ENCODE measurements around the gene DOHH. TPM values are rescaled to one million over a fixed set of nuclear protein-coding genes. Genes with fewer than 3 reads are reported as not detected.

DOHH gene
- total RNA-seq, 2 experiments from 2014 or later, result 9.2 to 12.6 TPM

- H3K36me3 Mint-ChIP-seq (ENCODE audit: low read depth), result peaks cover 16% of the 10 kb centered on the region
- no peaks in the 10 kb centered on the region for H3K27me3 Mint-ChIP-seq
- ChIA-PET POLR2A (no interaction called here), CTCF (no interaction called here)
- DNase-seq, result no peak
- H3K4me3 Mint-ChIP-seq, result no peak overlapping the region
- peaks cover 5% of the 10 kb centered on the region for H3K4me1 Mint-ChIP-seq
- H3K27ac Mint-ChIP-seq, result no peak overlapping the region
- no peaks in the 10 kb centered on the region for H3K9me3 Mint-ChIP-seq
Observed at GRCh38 chr19:3522421-3523360, 22.2 kb upstream of the DOHH start.

GRCh38 chr19:3521104-3521445 is 20.6 kb upstream of the DOHH start:
- POLR2A ChIA-PET, result no interaction called here
- Mint-ChIP-seq H3K36me3 (ENCODE audit: low read depth) (peaks cover 12% of the 10 kb centered on the region), H3K4me1 (peaks cover 16% of the 10 kb centered on the region), H3K27me3 (no peaks in the 10 kb centered on the region), H3K9me3 (no peaks in the 10 kb centered on the region), H3K27ac (no peak overlapping the region), H3K4me3 (no peak overlapping the region)
- CTCF ChIA-PET, result no interaction called here
- no peak for DNase-seq

DNA sequence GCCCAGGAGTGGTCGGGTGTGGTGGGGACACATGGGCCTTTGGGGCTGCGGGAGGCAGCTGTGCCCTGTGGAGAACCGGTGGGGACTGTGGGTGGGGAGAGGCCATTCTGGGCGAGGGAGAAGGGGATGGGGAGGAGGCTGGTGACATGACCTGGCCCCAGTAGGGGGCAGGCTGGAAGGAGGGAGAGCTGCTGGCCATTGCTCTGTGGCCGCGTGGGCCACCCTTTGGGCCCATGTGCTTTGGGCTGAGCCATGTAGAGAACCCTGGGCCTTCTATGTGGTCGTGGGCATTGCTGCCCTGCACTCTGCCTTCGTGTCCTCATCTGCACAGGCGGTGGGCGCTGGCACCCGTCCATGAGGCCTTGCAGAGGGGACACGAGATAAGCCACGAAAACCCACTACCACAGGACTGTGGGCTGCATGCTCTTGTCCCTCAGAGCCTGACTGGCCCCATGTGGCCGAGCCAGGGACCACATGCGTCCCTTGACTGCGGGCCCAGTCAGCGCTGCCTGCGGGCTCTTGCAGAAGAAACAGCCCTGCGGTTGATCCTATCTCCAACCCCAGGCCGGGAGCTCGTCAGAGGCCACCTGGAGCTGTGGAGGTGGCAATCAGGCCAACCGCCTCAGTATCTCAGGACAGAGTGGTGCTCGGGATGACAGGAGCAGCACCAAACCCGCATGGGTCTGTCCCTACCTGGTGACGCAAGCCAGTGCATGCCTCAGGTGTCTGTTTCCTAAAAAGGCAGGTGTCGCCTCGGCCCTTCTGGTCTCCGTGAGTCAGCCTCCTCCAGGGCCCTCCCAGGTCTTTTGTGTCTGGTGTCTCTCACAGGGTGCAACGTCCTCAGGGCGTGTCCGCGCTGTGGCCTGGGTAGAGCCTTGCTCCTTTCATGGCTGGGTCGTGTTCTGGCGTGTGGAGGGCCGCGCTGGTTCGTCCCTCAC is 20.0 kb upstream of the DOHH start:
- CTCF ChIA-PET, result interaction anchor here (0.7 kb wide), 1 partner anchor 16 kb away, joined by 3 read pairs; no protein-coding TSS in a partner anchor
- H3K9me3 Mint-ChIP-seq, result no peaks in the 10 kb centered on the region

DNA sequence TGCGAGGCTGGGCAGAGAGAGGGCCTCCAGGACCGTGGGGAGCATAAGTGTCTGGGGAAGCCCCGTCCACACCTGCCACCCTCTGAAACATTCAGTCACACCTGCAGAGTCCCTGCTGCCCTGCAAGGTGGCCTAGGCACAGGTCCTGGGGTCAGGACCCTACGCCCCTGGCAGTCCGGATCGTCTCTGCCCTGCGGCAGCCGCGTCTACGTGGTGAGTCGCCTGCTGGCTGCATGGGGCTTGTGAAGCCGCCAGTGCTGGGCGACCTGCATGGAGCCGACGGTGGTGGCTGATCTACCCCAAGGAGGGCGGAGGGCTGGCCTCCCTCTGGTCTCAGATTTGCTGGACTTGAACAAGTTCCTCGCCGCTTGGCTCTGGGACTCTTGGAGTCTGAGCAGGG is 18.7 kb upstream of the DOHH start:
- Mint-ChIP-seq H3K27ac (no peak overlapping the region), H3K4me3 (no peak overlapping the region), H3K4me1 (peaks cover 29% of the 10 kb centered on the region), H3K9me3 (no peaks in the 10 kb centered on the region), H3K36me3 (ENCODE audit: low read depth) (peaks cover 13% of the 10 kb centered on the region), H3K27me3 (no peaks in the 10 kb centered on the region)
- ChIA-PET CTCF (interaction anchor here (1.8 kb wide), 1 partner anchor 13 kb away, joined by 4 read pairs; the partner anchor contains the start of gene FZR1), POLR2A (no interaction called here)
- no peak for DNase-seq

More for the DNA sequence above, 20.0 kb upstream of the DOHH start:
- Mint-ChIP-seq H3K4me1 (peaks cover 21% of the 10 kb centered on the region), H3K4me3 (no peak overlapping the region), H3K27ac (no peak overlapping the region), H3K36me3 (ENCODE audit: low read depth) (peaks cover 14% of the 10 kb centered on the region), H3K27me3 (no peaks in the 10 kb centered on the region)
- DNase-seq, result no peak
- POLR2A ChIA-PET, result no interaction called here

GRCh38 chr19:3518659-3519058 is 18.2 kb upstream of the DOHH start:
- Mint-ChIP-seq H3K27ac (no peak overlapping the region), H3K36me3 (ENCODE audit: low read depth) (peaks cover 9% of the 10 kb centered on the region), H3K4me3 (no peak overlapping the region), H3K4me1 (peaks cover 31% of the 10 kb centered on the region), H3K9me3 (no peaks in the 10 kb centered on the region), H3K27me3 (no peaks in the 10 kb centered on the region)
- ChIA-PET CTCF (interaction anchor here (1.8 kb wide), 1 partner anchor 12 kb away, joined by 4 read pairs; the partner anchor contains the start of gene FZR1), POLR2A (no interaction called here)
- no peak for DNase-seq

- Mint-ChIP-seq H3K9me3 (no peaks in the 10 kb centered on the region), H3K4me3 (no peak overlapping the region), H3K27me3 (no peaks in the 10 kb centered on the region), H3K27ac (peak overlapping the region; percentile 19), H3K36me3 (ENCODE audit: low read depth) (peaks cover 9% of the 10 kb centered on the region), H3K4me1 (peaks cover 31% of the 10 kb centered on the region)
- POLR2A ChIA-PET, result no interaction called here
- no peak for DNase-seq
- CTCF ChIA-PET, result interaction anchor here (1.5 to 1.8 kb wide), 2 partner anchors 12 to 27 kb away, joined by 4 read pairs; partner anchors contain the start of gene FZR1
Observed at GRCh38 chr19:3518255-3518654, 17.8 kb upstream of the DOHH start.

DNA sequence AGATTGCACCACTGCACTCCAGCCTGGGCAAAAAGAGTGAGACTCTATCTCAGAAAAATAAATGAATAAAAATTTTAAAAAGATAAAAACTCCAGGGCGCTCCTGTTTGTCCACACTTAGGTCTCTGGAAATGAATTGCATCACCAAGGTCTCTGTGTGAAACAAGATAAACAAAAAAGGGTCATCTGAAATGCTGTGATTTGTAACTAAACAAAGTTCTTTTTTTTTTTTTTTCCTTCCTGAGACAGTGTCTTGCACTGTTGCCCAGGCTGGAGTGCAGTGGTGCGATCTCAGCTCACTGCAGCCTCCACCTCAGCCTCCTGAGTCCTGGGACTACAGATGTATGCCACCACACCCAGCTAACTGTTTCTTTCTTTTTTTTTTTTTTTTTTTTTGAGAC is 17.2 kb upstream of the DOHH start:
- H3K27ac Mint-ChIP-seq, result no peak overlapping the region
- DNase-seq, result no peak
- CTCF ChIA-PET, result interaction anchor here (1.5 kb wide), 1 partner anchor 27 kb away, joined by 4 read pairs; no protein-coding TSS in a partner anchor
- H3K27me3 Mint-ChIP-seq, result no peaks in the 10 kb centered on the region
- peaks cover 9% of the 10 kb centered on the region for H3K36me3 Mint-ChIP-seq (ENCODE audit: low read depth)
- peaks cover 31% of the 10 kb centered on the region for H3K4me1 Mint-ChIP-seq
- no peak overlapping the region for H3K4me3 Mint-ChIP-seq
- no peaks in the 10 kb centered on the region for H3K9me3 Mint-ChIP-seq
- POLR2A ChIA-PET, result no interaction called here

GRCh38 chr19:3516675-3517207 is 16.3 kb upstream of the DOHH start:
- Mint-ChIP-seq H3K27ac (peak overlapping the region; percentile 82), H3K4me3 (no peak overlapping the region)
- POLR2A ChIA-PET, result no interaction called here

DNA sequence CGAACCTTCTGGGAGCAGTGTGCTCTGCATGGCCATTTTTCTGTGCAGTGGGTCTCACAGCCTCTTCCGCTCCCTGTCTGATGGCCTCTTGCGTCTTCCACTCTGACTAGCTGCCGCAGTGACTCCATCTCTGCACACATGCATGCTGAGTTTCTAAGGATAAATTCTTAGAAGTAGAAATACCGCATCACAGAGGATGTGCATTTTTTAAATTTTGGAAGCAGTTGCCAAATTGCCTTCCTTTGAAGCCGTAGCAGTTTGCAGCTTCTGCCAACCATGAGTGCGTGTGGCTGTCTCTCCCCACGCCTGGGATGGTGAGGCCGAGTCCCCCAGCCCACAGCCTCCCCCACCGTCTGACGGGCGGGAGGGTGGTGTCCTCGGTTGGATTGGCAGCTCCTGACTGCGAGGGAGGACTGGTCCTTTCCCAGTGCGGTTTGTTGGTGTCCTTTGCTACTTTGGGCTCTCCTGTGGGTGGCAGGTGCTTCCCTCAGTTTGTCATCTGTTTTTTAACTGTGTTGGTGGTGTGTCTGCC is 15.5 kb upstream of the DOHH start:
- Mint-ChIP-seq H3K27me3 (no peaks in the 10 kb centered on the region), H3K9me3 (no peaks in the 10 kb centered on the region), H3K36me3 (ENCODE audit: low read depth) (peaks cover 4% of the 10 kb centered on the region), H3K27ac (peak overlapping the region; percentile 69), H3K4me1 (peaks cover 29% of the 10 kb centered on the region), H3K4me3 (no peak overlapping the region)
- CTCF ChIA-PET, result interaction anchor here (0.6 kb wide), 2 partner anchors 24 kb away, joined by 3 read pairs; no protein-coding TSS in a partner anchor
- no peak for DNase-seq
- POLR2A ChIA-PET, result no interaction called here

More at GRCh38 chr19:3516675-3517207, 16.3 kb upstream of the DOHH start:
- no peaks in the 10 kb centered on the region for H3K27me3 Mint-ChIP-seq
- CTCF ChIA-PET, result interaction anchor here (0.6 to 1.5 kb wide), 2 partner anchors 24 to 28 kb away, joined by 3 to 4 read pairs; no protein-coding TSS in a partner anchor
- DNase-seq, result peak; percentile 61
- peaks cover 7% of the 10 kb centered on the region for H3K36me3 Mint-ChIP-seq (ENCODE audit: low read depth)
- peaks cover 31% of the 10 kb centered on the region for H3K4me1 Mint-ChIP-seq
- no peaks in the 10 kb centered on the region for H3K9me3 Mint-ChIP-seq

- no peak overlapping the region for H3K4me3 Mint-ChIP-seq
- no peak overlapping the region for H3K27ac Mint-ChIP-seq
- no peaks in the 10 kb centered on the region for H3K27me3 Mint-ChIP-seq
- DNase-seq, result no peak
- H3K4me1 Mint-ChIP-seq, result peaks cover 28% of the 10 kb centered on the region
- H3K36me3 Mint-ChIP-seq (ENCODE audit: low read depth), result peaks cover 3% of the 10 kb centered on the region
- POLR2A ChIA-PET, result no interaction called here
- H3K9me3 Mint-ChIP-seq, result no peaks in the 10 kb centered on the region
- CTCF ChIA-PET, result interaction anchor here (0.7 kb wide), 1 partner anchor 122 kb away, joined by 4 read pairs; no protein-coding TSS in a partner anchor
Observed at GRCh38 chr19:3514930-3515329, 14.5 kb upstream of the DOHH start.

DNA sequence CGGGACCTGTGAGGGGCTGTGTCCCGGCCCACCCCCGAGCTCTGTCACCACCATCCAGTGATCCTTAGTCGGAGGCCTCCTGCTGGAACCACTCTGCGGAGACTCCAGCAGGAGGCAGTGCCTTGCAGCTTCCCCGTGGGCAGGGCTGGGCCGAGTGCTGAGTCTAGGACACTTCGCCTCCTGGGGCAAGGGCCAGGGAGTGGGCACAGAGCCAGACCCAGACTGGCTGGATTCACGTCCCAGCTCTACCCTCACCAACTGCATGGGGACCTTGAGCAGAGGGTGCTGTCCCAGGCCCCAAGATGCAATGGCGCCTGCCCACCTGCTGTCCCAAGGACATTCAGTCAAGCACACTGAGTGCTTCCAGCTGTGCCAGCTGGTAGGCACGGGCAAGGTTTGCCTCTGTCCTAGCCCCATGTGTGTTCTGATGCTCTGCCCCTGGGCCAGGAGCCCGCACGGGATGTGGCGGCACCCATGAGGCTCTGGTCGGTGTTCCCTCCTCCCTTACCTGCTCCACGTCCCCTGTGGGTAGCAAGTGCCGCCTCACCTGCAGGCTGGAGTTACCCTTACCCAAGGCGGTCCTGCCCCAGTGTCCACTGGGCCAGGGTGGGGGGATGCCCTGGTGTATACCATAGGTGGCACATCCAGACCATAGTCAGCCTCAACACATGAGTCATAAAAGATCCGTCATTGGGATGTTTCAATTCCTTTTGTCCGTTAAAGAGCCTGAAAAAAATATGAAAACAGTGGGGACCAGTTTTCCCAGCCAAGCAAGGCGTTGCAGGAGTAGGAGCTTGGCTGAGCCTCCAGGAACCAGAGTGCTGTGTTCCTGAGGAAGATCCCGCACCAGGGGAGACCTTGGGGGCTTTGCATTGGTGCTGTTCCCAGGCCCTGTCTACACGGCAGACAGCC is 13.0 kb upstream of the DOHH start:
- Mint-ChIP-seq H3K36me3 (ENCODE audit: low read depth) (peaks cover 15% of the 10 kb centered on the region), H3K27ac (no peak overlapping the region), H3K4me1 (peaks cover 42% of the 10 kb centered on the region), H3K9me3 (no peaks in the 10 kb centered on the region), H3K27me3 (no peaks in the 10 kb centered on the region), H3K4me3 (no peak overlapping the region)
- ChIA-PET POLR2A (no interaction called here), CTCF (interaction anchor here (1.3 kb wide), 1 partner anchor 12 kb away, joined by 3 read pairs; no protein-coding TSS in a partner anchor)
- no peak for DNase-seq

Data from activated CD4-positive, alpha-beta T cell treated with anti-CD3 and anti-CD28 coated beads, Interleukin-2, amount 10 ng/mL, durations not matched to agents 7 days and 5 days (primary cell).